Upper lobe of left lung (tissue), 6 donors: ENCODE measurements around the gene TOX4. TPM values are rescaled to one million over a fixed set of nuclear protein-coding genes. Genes with fewer than 3 reads are reported as not detected.

Experiments
- ATAC-seq, 2 donors: fragments of 200-7000 bp; cut with Tn5 transposase; one replicate each; pipeline ENCODE4 v1.9.1; 2022; ENCODE audit warnings: mild to moderate bottlenecking in 2 of 2, moderate library complexity in 2 of 2; ENCODE audit not compliant: low FRiP score in 2 of 2
- DNase-seq, 2 donors: peaks; one replicate each; pipeline ENCODE4 v3.0.0-alpha.2; 2019 to 2020
- H3K27ac ChIP-seq, 4 donors: fragments of 200-600 bp; sonication (generic); one replicate each; pipeline ENCODE4 v1.5.1; 2016 to 2019
- H3K27me3 ChIP-seq, 4 donors: fragments of 200-600 bp; sonication (generic); one replicate each; pipeline ENCODE4 v1.5.1; 2017 to 2019
- H3K36me3 ChIP-seq, 4 donors: fragments of 200-600 bp; sonication (generic); one replicate each; pipeline ENCODE4 v1.5.1; 2016 to 2019
- H3K4me1 ChIP-seq, 4 donors: fragments of 200-600 bp; sonication (generic); one replicate each; pipeline ENCODE4 v1.5.1; 2018 to 2019
- H3K4me3 ChIP-seq, 4 donors: fragments of 200-600 bp; sonication (generic); one replicate each; pipeline ENCODE4 v1.5.1; 2017 to 2019; ENCODE audit warnings: mild to moderate bottlenecking in 2 of 4, moderate library complexity in 1 of 4
- H3K9me3 ChIP-seq, 4 donors: fragments of 200-600 bp; sonication (generic); one replicate each; pipeline ENCODE4 v1.5.1; 2018 to 2019
- EP300 ChIP-seq, 4 donors: sonication (generic); formaldehyde crosslinking; IDR thresholded peaks; one replicate each; pipeline ENCODE4 v1.5.1; 2017; ENCODE audit warnings: antibody characterized with exemption in 4 of 4, control low read depth in 2 of 4
- POLR2A ChIP-seq, 4 donors: fragments of 450-650 bp; IDR thresholded peaks; one replicate each; pipeline ENCODE4 v1.5.1; 2016 to 2017; ENCODE audit warnings: antibody characterized with exemption in 4 of 4, mild to moderate bottlenecking in 2 of 4
- POLR2AphosphoS5 ChIP-seq, 2 donors: sonication (generic); formaldehyde crosslinking; IDR thresholded peaks; one replicate each; pipeline ENCODE4 v1.5.1; 2017; ENCODE audit warnings: antibody characterized with exemption in 2 of 2
- WGBS, 2 donors: methylation state at CpG; one replicate each; pipeline ENCODE4 v1.1.5; 2017 to 2018; 5-methylcytosine and 5-hydroxymethylcytosine counted together
- total RNA-seq, 6 donors: library from RNA; depleted of rRNA in 4 of 6; stranded (reverse); fragments of >200 nt in 4 of 6; gene quantifications; one replicate each; pipeline versions ENCODE4 v1.1.0 to v1.2.1, GENCODE V29; 2016 to 2021
- TF ChIP-seq, protein P1 (sequence below), 6 experiments: fragments of 450-650 bp in 4 of 6; fragments of 200-600 bp in 2 of 6; sonication (generic) in 2 of 6; IDR thresholded peaks; one replicate each; pipeline ENCODE4 v1.5.1; 2016 to 2019; ENCODE audit warnings: antibody characterized with exemption in 6 of 6
- donor health status: DM: no; HTN: no; CAD: no; lungs with moderate emphysema.
- donor health status: DM: no; HTN: yes; CAD: no; lungs with severe emphysema.

The TOX4 gene
- total RNA-seq, 6 donors from 2014 or later: 29.0 to 71.6 (median 62.0) TPM

DNA sequence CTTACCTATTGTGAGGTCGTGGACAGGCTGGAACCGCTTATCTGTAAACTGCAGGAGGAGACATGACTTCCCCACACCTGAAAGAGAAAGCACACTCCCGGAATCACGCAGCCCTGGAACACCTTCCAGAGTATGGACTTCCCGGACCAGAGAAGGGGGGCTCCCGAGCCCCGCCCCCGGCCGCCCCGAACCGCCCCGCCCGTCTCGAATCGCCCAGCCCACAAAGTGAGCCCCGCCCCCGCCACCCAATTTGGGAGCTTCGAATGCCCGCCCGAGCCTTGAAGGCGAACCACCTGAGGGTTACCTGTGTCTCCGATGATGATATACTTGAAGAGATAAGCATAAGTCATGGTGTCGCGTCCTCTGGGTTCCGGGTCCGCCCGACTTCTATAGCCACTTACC, 471 bp upstream of the TOX4 start:
- peaks cover 18 to 23% (median 21%) of the 10 kb centered on the region in 4 donors for H3K4me1 ChIP-seq
- H3K4me3 ChIP-seq: peak overlapping the region; percentile 64 to 93 (median 76)
- 0 to 1% methylated on average over 11 to 24 of the region's 27 CpGs for WGBS, 2 donors
- TF ChIP-seq EP300 (IDR thresholded peaks at IDR 0.05) (no peak), POLR2AphosphoS5 (IDR thresholded peaks at IDR 0.05) (no peak), POLR2A (IDR thresholded peaks at IDR 0.05) (no peak)
- TF ChIP-seq, protein P1, sequence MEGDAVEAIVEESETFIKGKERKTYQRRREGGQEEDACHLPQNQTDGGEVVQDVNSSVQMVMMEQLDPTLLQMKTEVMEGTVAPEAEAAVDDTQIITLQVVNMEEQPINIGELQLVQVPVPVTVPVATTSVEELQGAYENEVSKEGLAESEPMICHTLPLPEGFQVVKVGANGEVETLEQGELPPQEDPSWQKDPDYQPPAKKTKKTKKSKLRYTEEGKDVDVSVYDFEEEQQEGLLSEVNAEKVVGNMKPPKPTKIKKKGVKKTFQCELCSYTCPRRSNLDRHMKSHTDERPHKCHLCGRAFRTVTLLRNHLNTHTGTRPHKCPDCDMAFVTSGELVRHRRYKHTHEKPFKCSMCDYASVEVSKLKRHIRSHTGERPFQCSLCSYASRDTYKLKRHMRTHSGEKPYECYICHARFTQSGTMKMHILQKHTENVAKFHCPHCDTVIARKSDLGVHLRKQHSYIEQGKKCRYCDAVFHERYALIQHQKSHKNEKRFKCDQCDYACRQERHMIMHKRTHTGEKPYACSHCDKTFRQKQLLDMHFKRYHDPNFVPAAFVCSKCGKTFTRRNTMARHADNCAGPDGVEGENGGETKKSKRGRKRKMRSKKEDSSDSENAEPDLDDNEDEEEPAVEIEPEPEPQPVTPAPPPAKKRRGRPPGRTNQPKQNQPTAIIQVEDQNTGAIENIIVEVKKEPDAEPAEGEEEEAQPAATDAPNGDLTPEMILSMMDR (IDR thresholded peaks at IDR 0.05): no peak
- H3K27ac ChIP-seq: peak overlapping the region; percentile 85 to 93 (median 90)
- H3K9me3 ChIP-seq: no peaks in the 10 kb centered on the region
- peaks cover 7 to 44% (median 10%) of the 10 kb centered on the region in 4 donors for H3K36me3 ChIP-seq
- ATAC-seq: peak; percentile 94 to 95
- DNase-seq: peak; percentile 92 to 97
- no peaks in the 10 kb centered on the region for H3K27me3 ChIP-seq

DNA sequence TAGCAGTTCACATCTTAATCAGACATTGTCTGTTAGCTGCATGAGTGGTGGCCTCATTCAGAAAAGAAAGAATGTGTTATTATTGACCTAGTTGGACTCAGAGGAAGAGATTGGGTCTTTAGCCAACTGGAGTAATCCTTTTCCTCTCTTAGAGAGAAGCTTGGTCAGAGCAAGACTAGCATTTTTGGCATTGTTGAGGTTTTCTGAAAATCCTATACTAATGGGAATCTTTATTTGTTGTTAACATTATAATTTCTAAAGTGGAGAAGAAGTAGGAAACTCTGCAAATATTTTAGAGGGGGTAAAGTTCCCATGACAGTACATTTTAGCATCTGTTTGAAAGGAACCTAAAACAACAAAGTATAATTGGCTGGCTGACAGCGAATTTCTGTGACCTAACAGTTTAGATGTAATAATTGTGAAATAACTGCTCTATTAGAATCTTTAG, 9.7 kb downstream of the TOX4 start:
- no peak overlapping the region for H3K4me3 ChIP-seq
- no peak for TF ChIP-seq POLR2AphosphoS5 (IDR thresholded peaks at IDR 0.05)
- no peak for TF ChIP-seq POLR2A (IDR thresholded peaks at IDR 0.05)
- TF ChIP-seq, protein P1 (IDR thresholded peaks at IDR 0.05): no peak
- no peak for TF ChIP-seq EP300 (IDR thresholded peaks at IDR 0.05)
- 83 to 86% methylated on average over 1 of the region's 1 CpG for WGBS, 2 donors
- no peaks in the 10 kb centered on the region for H3K27me3 ChIP-seq
- no peaks in the 10 kb centered on the region for H3K9me3 ChIP-seq
- ATAC-seq (no peak), DNase-seq (no peak)
- H3K36me3 ChIP-seq: peaks cover 27 to 67% (median 47%) of the 10 kb centered on the region in 4 donors
- no peaks in the 10 kb centered on the region for H3K4me1 ChIP-seq
- no peak overlapping the region for H3K27ac ChIP-seq

DNA sequence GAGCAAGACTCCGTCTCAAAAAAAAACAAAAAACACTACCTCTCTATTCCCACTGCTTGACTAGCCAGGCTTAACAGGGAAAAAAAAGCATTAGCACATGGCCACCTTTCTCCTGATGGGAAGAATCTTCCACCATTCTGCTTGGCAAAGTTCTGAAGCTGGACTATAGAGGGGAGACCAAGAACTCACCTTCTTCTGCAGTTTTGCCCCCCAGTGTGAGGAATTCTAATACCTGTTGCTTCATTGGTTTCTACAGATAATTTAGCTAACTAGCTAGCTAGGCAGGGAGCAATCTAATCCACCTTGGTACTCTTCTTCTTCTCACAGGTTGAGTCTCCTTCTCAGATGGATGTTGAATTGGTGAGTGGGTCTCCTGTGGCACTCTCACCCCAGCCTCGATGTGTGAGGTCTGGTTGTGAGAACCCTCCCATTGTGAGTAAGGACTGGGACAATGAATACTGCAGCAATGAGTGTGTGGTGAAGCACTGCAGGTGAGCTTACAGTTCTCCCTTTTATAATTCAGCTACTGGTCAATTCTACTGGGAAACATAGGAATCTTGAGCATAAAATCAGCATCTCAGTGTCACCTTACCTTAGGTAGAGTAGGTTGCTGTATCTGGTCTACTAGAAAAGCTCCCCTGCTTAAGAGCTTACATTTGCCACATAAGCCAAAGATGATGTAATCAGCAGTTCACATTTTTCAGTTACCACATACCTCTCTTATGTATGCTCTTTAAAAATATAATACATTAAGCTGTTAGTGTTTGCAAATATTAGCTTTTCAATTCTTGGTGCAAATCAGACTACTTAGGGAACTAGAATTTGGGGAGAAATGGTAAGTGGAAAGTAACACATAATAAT, 18.1 kb downstream of the TOX4 start:
- Histone ChIP-seq H3K4me3 (no peak overlapping the region), H3K4me1 (peaks cover 0 to 13% (median 7%) of the 10 kb centered on the region in 4 donors), H3K27me3 (no peaks in the 10 kb centered on the region), H3K27ac (peak overlapping the region; percentile 19 to 53 (median 49)), H3K36me3 (peaks cover 28 to 97% (median 90%) of the 10 kb centered on the region in 4 donors), H3K9me3 (no peaks in the 10 kb centered on the region)
- WGBS, 2 donors: 29 to 80% methylated on average over 2 of the region's 2 CpGs
- TF ChIP-seq, protein P1 (IDR thresholded peaks at IDR 0.05): no peak
- TF ChIP-seq POLR2A (IDR thresholded peaks at IDR 0.05) (no peak), EP300 (IDR thresholded peaks at IDR 0.05) (no peak), POLR2AphosphoS5 (IDR thresholded peaks at IDR 0.05) (no peak)
- DNase-seq (no peak), ATAC-seq (peak; percentile 51 to 78)

DNA sequence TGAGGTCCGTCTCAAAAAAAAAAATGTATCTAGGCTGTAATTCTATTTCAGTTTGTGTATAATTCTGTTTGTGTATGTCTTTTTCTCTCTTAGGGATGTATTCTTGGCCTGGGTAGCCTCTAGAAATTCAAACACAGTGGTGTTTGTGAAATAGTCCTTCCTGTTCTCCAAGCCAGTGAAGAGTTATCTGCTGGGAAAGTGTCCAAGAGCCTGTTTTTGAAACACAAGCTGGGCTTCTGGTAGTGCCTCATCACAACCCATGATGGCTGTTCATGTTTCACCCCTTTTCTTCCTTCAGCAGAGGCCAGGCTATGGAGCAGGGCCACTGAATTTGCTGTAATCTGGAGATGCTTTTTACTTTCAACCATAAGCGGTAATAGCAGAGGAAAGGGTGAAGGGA, 19.5 kb downstream of the TOX4 start:
- whole genome bisulfite sequencing, 2 donors: 76 to 83% methylated on average over 2 of the region's 2 CpGs
- Histone ChIP-seq H3K27me3 (no peaks in the 10 kb centered on the region), H3K4me1 (peaks cover 0 to 13% (median 7%) of the 10 kb centered on the region in 4 donors), H3K9me3 (no peaks in the 10 kb centered on the region), H3K27ac (peak overlapping the region in 3 of 4 donors; percentile 19 to 53 (median 46)), H3K4me3 (no peak overlapping the region), H3K36me3 (peaks cover 22 to 96% (median 87%) of the 10 kb centered on the region in 4 donors)
- ATAC-seq (no peak), DNase-seq (peak in 1 of 2 donors; percentile 30)
- TF ChIP-seq, protein P1 (IDR thresholded peaks at IDR 0.05): no peak
- TF ChIP-seq POLR2A (IDR thresholded peaks at IDR 0.05): no peak
- TF ChIP-seq POLR2AphosphoS5 (IDR thresholded peaks at IDR 0.05): no peak
- TF ChIP-seq EP300 (IDR thresholded peaks at IDR 0.05): no peak
